Gastrocnemius medialis (tissue), 4 donors: ENCODE measurements around the gene ELP2.
"Not testable (repeated sequence)": the region's sequence is repeated elsewhere in the genome, so short reads cannot be mapped to it uniquely, and the experiment has no call there.

Experiments used
- POLR2A ChIP-seq, 2 donors: fragments of 450-650 bp; IDR thresholded peaks; one replicate each; pipeline ENCODE4 v1.6.1; 2017; ENCODE audit warnings: antibody characterized with exemption in 2 of 2, mild to moderate bottlenecking in 2 of 2, moderate library complexity in 2 of 2
- TF ChIP-seq, protein P1 (sequence below), 5 experiments: fragments of 450-650 bp in 3 of 5; fragments of 200-600 bp in 2 of 5; sonication (generic) in 2 of 5; IDR thresholded peaks in 4 of 5; conservative IDR thresholded peaks in 1 of 5; 1 replicate in 4 of 5; 2 replicates in 1 of 5; pipeline ENCODE4 v1.5.1; 2016 to 2019; ENCODE audit warnings: antibody characterized with exemption in 5 of 5, mild to moderate bottlenecking in 3 of 5, moderate library complexity in 3 of 5

- TF ChIP-seq POLR2A (IDR thresholded peaks at IDR 0.05): not testable (repeated sequence)
- TF ChIP-seq, protein P1, sequence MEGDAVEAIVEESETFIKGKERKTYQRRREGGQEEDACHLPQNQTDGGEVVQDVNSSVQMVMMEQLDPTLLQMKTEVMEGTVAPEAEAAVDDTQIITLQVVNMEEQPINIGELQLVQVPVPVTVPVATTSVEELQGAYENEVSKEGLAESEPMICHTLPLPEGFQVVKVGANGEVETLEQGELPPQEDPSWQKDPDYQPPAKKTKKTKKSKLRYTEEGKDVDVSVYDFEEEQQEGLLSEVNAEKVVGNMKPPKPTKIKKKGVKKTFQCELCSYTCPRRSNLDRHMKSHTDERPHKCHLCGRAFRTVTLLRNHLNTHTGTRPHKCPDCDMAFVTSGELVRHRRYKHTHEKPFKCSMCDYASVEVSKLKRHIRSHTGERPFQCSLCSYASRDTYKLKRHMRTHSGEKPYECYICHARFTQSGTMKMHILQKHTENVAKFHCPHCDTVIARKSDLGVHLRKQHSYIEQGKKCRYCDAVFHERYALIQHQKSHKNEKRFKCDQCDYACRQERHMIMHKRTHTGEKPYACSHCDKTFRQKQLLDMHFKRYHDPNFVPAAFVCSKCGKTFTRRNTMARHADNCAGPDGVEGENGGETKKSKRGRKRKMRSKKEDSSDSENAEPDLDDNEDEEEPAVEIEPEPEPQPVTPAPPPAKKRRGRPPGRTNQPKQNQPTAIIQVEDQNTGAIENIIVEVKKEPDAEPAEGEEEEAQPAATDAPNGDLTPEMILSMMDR (IDR thresholded peaks at IDR 0.05 in 4 of 5, conservative IDR thresholded peaks at IDR 0.05 in 1 of 5): not testable (repeated sequence)
Observed at GRCh38 chr18:36092116-36092515, 37.6 kb upstream of the ELP2 start.
